Psoas muscle (tissue), 8 donors: Measurements from ENCODE around the gene LAMA4. TPM values are rescaled to one million over a fixed set of nuclear protein-coding genes. Genes with fewer than 3 reads are reported as not detected.
"Not testable (repeated sequence)": the region's sequence is repeated elsewhere in the genome, so short reads cannot be mapped to it uniquely, and the experiment has no call there.

ENCODE experiments used
- ATAC-seq, 4 donors: fragments of 200-7000 bp; cut with Tn5 transposase; one replicate each; pipeline ENCODE4 v1.9.1; 2020; ENCODE audit warnings: moderate library complexity in 3 of 4, mild to moderate bottlenecking in 2 of 4
- DNase-seq, 2 donors: peaks; one replicate each; pipeline ENCODE4 v3.0.0-alpha.2; 2020
- H3K27ac ChIP-seq: fragments of 200-600 bp; one replicate; pipeline ENCODE4 v1.8.0; 2022
- H3K27me3 ChIP-seq, 3 donors: fragments of 200-600 bp in 1 of 3; one replicate each; pipeline versions ENCODE4 v1.6.1 to v1.8.0; 2013 to 2022; ENCODE audit warnings: low read length in 2 of 3, mild to moderate bottlenecking in 2 of 3, moderate library complexity in 1 of 3; ENCODE audit not compliant: insufficient read depth in 3 of 3
- H3K36me3 ChIP-seq, 2 donors: fragments of 200-600 bp in 1 of 2; one replicate each; pipeline versions ENCODE4 v1.6.1 to v1.8.0; 2013 to 2022; ENCODE audit warnings: low read depth in 1 of 2, mild to moderate bottlenecking in 1 of 2, moderate library complexity in 1 of 2; ENCODE audit not compliant: insufficient read depth in 1 of 2
- H3K4me1 ChIP-seq: fragments of 200-600 bp; one replicate; pipeline ENCODE4 v1.8.0; 2022
- H3K4me3 ChIP-seq: fragments of 200-600 bp; one replicate; pipeline ENCODE4 v1.8.0; 2022; ENCODE audit warnings: mild to moderate bottlenecking
- H3K9me3 ChIP-seq: fragments of 200-600 bp; one replicate; pipeline ENCODE4 v1.8.0; 2022
- CTCF ChIP-seq: fragments of 200-600 bp; IDR thresholded peaks from one replicate; pipeline ENCODE4 v1.8.0; 2022; ENCODE audit warnings: antibody characterized with exemption
- WGBS, 3 donors: extraction: QIAGEN DNeasy Blood & Tissue Kit; methylation state at CpG; one replicate each; pipeline versions ENCODE4 v1.1.6 to v1.1.7; 2013; 5-methylcytosine and 5-hydroxymethylcytosine counted together
- intact Hi-C, 2 donors: fragments of 100-400 bp; cut with DNase I; formaldehyde crosslinking; loops; one replicate each; pipeline versions ENCODE4 v1.11.0 to v1.14.2; 2022
- polyA plus RNA-seq, 3 donors: library from polyadenylated mRNA; stranded (reverse); fragments of 200-250 nt; gene quantifications; one replicate each; pipeline ENCODE4 v1.2.3, GENCODE V29; 2013
- total RNA-seq, 4 donors: library from RNA; stranded (reverse); fragmentation: NEBNext Ultra II Directional in 2 of 4; extraction: Animal tissue kit (Norgen Biotek cat#: 25700) in 2 of 4; gene quantifications; one replicate each; pipeline versions ENCODE4 v1.2.1 to v1.2.4, GENCODE V29; 2021 to 2023
- donor health status: healthy with polysubstance abuse.
- donor health status: DM: no; HTN: no; CAD: no; lungs with moderate emphysema.
- donor health status: Bipolar disorder and iron deficiency.
- donor health status: healthy.
- donor health status: DM: yes; HTN: yes; CAD: no.
- donor health status: DM: no; HTN: no; CAD: no.
- donor health status: DM: no; HTN: no; CAD: no.
- donor health status: DM: yes; HTN: yes; CAD: no.

Gene LAMA4
- total and polyA plus RNA-seq, 7 donors, result 3.0 to 15.8 (median 5.3) TPM

DNA sequence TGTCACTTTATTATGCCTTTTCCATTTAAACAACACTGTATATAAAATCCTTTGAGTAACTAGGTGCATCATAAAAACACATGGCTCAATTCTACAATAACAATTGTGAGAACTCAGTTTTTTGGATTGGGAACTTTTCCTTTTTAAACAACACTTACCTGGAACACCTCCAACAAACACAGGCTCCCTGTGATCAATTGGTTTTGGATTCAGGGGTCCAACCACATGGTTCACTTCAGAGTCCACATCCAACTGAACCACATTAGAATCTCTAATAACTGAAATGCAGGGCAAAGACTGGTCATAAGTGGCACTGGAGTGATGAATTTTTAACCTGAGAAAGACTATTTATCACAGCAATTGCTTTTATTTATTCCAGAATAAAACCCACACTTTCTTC is 140.4 kb downstream of the LAMA4 start:
- Histone ChIP-seq H3K27ac (no peak overlapping the region), H3K9me3 (no peaks in the 10 kb centered on the region), H3K4me3 (no peak overlapping the region), H3K4me1 (no peaks in the 10 kb centered on the region), H3K36me3 (peaks cover 0 to 9% of the 10 kb centered on the region in 2 donors), H3K27me3 (no peaks in the 10 kb centered on the region)
- DNase-seq, result no peak
- no peak for TF ChIP-seq CTCF
- ATAC-seq, result no peak
- intact Hi-C loops, result no loop called here

GRCh38 chr6:112113431-112113830 is 140.9 kb downstream of the LAMA4 start:
- intact Hi-C loops, result no loop called here
- H3K9me3 ChIP-seq, result no peaks in the 10 kb centered on the region
- no peaks in the 10 kb centered on the region for H3K4me1 ChIP-seq
- no peak overlapping the region for H3K4me3 ChIP-seq
- 31 to 34% (median 32%) methylated on average over 3 of the region's 3 CpGs for WGBS, 3 donors
- no peaks in the 10 kb centered on the region for H3K27me3 ChIP-seq
- peaks cover 0 to 9% of the 10 kb centered on the region in 2 donors for H3K36me3 ChIP-seq
- DNase-seq, result no peak
- ATAC-seq, result no peak
- H3K27ac ChIP-seq, result no peak overlapping the region
- no peak for TF ChIP-seq CTCF

DNA sequence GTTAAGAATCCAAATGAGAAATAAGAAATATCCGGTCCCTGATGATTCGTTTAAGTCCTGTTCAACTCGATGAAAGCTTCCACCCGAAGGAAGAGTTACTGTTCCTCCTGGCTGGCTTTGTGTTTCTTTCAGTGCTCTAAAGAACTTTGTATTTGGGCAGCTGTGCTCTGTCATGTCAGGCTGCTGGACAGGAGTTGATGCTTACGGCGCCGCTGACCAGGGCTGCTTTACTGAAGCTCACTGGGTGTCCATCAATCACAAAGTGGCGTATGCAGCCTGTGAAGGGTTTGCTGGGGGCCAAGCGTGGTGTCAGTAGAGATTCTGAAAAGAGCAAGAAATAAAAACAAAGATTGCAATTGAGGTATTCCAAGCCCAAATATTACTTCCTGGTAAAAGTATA is 145.1 kb downstream of the LAMA4 start:
- DNase-seq (no peak), ATAC-seq (no peak)
- 28 to 42% (median 35%) methylated on average over 9 of the region's 9 CpGs for WGBS, 3 donors
- H3K36me3 ChIP-seq, result peaks cover 0 to 6% of the 10 kb centered on the region in 2 donors
- no peaks in the 10 kb centered on the region for H3K27me3 ChIP-seq
- intact Hi-C loops, result no loop called here
- no peak for TF ChIP-seq CTCF
- no peaks in the 10 kb centered on the region for H3K4me1 ChIP-seq
- no peak overlapping the region for H3K4me3 ChIP-seq
- no peak overlapping the region for H3K27ac ChIP-seq
- H3K9me3 ChIP-seq, result no peaks in the 10 kb centered on the region

GRCh38 chr6:112106562-112106961 is 147.8 kb downstream of the LAMA4 start:
- H3K4me3 ChIP-seq, result no peak overlapping the region
- peaks cover 0 to 6% of the 10 kb centered on the region in 2 donors for H3K36me3 ChIP-seq
- H3K27ac ChIP-seq, result no peak overlapping the region
- ATAC-seq, result no peak
- H3K27me3 ChIP-seq, result no peaks in the 10 kb centered on the region
- no peaks in the 10 kb centered on the region for H3K9me3 ChIP-seq
- intact Hi-C loops, result no loop called here
- DNase-seq, result no peak
- no peak for TF ChIP-seq CTCF
- no peaks in the 10 kb centered on the region for H3K4me1 ChIP-seq
- 58 to 62% (median 59%) methylated on average over 2 of the region's 2 CpGs for WGBS, 3 donors

DNA sequence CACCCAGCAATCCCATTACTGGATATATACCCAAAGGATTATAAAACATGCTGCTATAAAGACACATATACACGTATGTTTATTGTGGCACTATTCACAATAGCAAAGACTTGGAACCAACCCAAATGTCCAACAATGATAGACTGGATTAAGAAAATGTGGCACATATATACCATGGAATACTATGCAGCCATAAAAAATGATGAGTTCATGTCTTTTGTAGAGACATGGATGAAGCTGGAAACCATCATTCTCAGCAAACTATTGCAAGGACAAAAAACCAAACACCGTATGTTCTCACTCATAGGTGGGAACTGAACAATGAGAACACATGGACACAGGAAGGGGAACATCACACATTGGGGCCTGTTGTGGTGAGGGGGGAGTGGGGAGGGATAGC is 148.3 kb downstream of the LAMA4 start:
- H3K36me3 ChIP-seq, result not testable (repeated sequence)
- WGBS, 3 donors, result 86 to 96% (median 93%) methylated on average over 2 of the region's 2 CpGs

More for the DNA sequence above, 148.3 kb downstream of the LAMA4 start:
- DNase-seq, H3K9me3 ChIP-seq, intact Hi-C loops, H3K4me3 ChIP-seq, H3K27me3 ChIP-seq, ATAC-seq, H3K4me1 ChIP-seq, H3K27ac ChIP-seq: not testable (repeated sequence)
